HepG2 (cell line): ENCODE results near the gene ACTR10. TPM values are rescaled to one million over a fixed set of nuclear protein-coding genes. Genes with fewer than 3 reads are reported as not detected.

Experiments
- ARNT ChIP-seq: fragments of 450-650 bp; IDR thresholded peaks from 2 replicates; pipeline ENCODE4 v1.6.1; 2017
- FOXK1 ChIP-seq: sonication (generic); formaldehyde crosslinking; IDR thresholded peaks from 2 replicates; pipeline ENCODE4 v1.4.0; 2020; ENCODE audit warnings: low read depth, missing genetic modification reagents, borderline replicate concordance
- HOXA5 ChIP-seq: sonication (generic); formaldehyde crosslinking; IDR thresholded peaks from 2 replicates; pipeline ENCODE4 v1.4.0; 2020; ENCODE audit warnings: missing genetic modification reagents
- MAFG ChIP-seq: sonication (generic); formaldehyde crosslinking; IDR thresholded peaks from 2 replicates; pipeline ENCODE4 v1.5.1; 2020; ENCODE audit warnings: mild to moderate bottlenecking, missing genetic modification reagents
- MXD4 ChIP-seq: IDR thresholded peaks from 2 replicates; pipeline ENCODE4 v1.6.1; 2016; ENCODE audit warnings: mild to moderate bottlenecking, missing biosample characterization, missing genetic modification reagents
- NFRKB ChIP-seq: fragments of 450-650 bp; IDR thresholded peaks from 2 replicates; pipeline ENCODE4 v1.6.1; 2017
- ZC3H4 ChIP-seq: sonication (generic); formaldehyde crosslinking; IDR thresholded peaks from 2 replicates; pipeline ENCODE4 v1.4.0; 2020; ENCODE audit warnings: missing genetic modification reagents, borderline replicate concordance
- ZNF205 ChIP-seq: IDR thresholded peaks from 2 replicates; pipeline ENCODE4 v1.6.1; 2018; ENCODE audit warnings: missing biosample characterization, missing genetic modification reagents
- ZNF33A ChIP-seq: sonication (generic); formaldehyde crosslinking; IDR thresholded peaks from 2 replicates; pipeline ENCODE4 v1.5.1; 2020; ENCODE audit warnings: missing genetic modification reagents, mild to moderate bottlenecking, moderate library complexity, borderline replicate concordance
- ZNF570 ChIP-seq: sonication (generic); formaldehyde crosslinking; IDR thresholded peaks from 2 replicates; pipeline ENCODE4 v1.4.0; 2020; ENCODE audit warnings: mild to moderate bottlenecking, missing genetic modification reagents, borderline replicate concordance
- polyA plus RNA-seq, 8 experiments: library from polyadenylated mRNA; depleted of rRNA in 3 of 8; stranded (reverse) in 7 of 8; unstranded in 1 of 8; fragments of >200 nt; fragmentation: Illumina TruSeq in 4 of 8; extraction: Trizol in 4 of 8; gene quantifications; 2 replicates each; pipeline versions ENCODE4 v1.2.1 to v1.2.3, GENCODE V29; 2011 to 2016; ENCODE audit warnings: low read depth in 4 of 8, missing spikeins in 1 of 8, mixed read lengths in 1 of 8; ENCODE audit not compliant: insufficient read depth in 1 of 8
- total RNA-seq, 5 experiments: library from RNA; depleted of rRNA; stranded (reverse); fragments of >200 nt; fragmentation: Illumina TruSeq; extraction: Trizol; gene quantifications; 2 replicates each; pipeline ENCODE4 v1.2.3, GENCODE V29; 2016; ENCODE audit warnings: low read depth in 1 of 5
- TF ChIP-seq, protein P1 (sequence below): sonication (generic); formaldehyde crosslinking; IDR thresholded peaks from 2 replicates; pipeline ENCODE4 v1.4.0; 2020; ENCODE audit warnings: mild to moderate bottlenecking, missing genetic modification reagents, borderline replicate concordance
- TF ChIP-seq, protein P2 (sequence below): sonication (generic); formaldehyde crosslinking; IDR thresholded peaks from 2 replicates; pipeline ENCODE4 v1.5.0; 2020; ENCODE audit warnings: missing genetic modification reagents
- TF ChIP-seq, protein P3 (sequence below): fragments of 450-650 bp; IDR thresholded peaks from 2 replicates; pipeline ENCODE4 v1.6.1; 2016
- TF ChIP-seq, protein P4 (sequence below): IDR thresholded peaks from 2 replicates; pipeline ENCODE4 v1.6.1; 2016
- TF ChIP-seq, protein P5 (sequence below): sonication (generic); formaldehyde crosslinking; IDR thresholded peaks from 2 replicates; pipeline ENCODE4 v1.8.0; 2022; ENCODE audit warnings: mild to moderate bottlenecking, missing genetic modification reagents, moderate library complexity
- TF ChIP-seq, protein P6 (sequence below): IDR thresholded peaks from 2 replicates; pipeline ENCODE4 v1.6.1; 2018; ENCODE audit warnings: missing genetic modification reagents, mild to moderate bottlenecking, missing compliant biosample characterization

The ACTR10 gene
- total and polyA plus RNA-seq, 2 of the 13 experiments (the other 11 are each of a cell fraction or from before 2014, with no cell fraction given): 30.0 to 41.3 TPM

DNA sequence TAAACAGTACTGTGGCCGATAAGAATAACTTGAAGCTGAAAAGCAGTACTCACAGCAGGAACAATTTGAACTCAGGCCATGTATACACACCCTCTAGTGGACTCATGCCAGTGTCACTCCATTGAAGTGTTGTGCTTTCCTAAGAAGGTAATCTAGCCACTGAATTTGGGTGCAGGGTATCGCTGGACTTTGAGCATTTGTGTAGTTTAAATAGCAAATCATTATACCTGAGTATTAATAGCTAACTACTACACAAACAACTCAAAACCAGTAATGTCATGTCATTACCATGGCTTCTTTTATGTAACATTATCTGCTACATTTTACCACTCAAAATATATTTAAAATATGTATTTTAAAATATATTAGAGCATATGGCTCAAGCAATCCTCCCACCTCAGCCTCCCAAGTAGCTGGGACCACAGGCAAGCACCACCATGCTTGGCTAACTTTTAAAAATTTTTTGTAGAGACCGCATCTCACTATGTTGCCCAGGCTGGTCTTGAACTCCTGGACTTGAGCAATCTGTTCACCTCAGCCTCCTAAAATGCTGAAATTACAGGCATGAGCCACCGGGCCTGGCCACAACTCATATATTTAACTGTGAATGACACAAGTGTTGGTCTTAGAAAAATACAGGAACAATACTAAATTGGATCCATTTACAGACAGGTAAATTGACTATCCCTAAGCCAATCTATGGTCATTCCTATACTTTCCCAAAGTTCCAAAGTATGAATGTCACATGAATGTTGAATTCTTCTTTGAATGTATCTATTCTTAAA, 72.8 kb downstream of the ACTR10 start (continued):
- TF ChIP-seq, protein P1, sequence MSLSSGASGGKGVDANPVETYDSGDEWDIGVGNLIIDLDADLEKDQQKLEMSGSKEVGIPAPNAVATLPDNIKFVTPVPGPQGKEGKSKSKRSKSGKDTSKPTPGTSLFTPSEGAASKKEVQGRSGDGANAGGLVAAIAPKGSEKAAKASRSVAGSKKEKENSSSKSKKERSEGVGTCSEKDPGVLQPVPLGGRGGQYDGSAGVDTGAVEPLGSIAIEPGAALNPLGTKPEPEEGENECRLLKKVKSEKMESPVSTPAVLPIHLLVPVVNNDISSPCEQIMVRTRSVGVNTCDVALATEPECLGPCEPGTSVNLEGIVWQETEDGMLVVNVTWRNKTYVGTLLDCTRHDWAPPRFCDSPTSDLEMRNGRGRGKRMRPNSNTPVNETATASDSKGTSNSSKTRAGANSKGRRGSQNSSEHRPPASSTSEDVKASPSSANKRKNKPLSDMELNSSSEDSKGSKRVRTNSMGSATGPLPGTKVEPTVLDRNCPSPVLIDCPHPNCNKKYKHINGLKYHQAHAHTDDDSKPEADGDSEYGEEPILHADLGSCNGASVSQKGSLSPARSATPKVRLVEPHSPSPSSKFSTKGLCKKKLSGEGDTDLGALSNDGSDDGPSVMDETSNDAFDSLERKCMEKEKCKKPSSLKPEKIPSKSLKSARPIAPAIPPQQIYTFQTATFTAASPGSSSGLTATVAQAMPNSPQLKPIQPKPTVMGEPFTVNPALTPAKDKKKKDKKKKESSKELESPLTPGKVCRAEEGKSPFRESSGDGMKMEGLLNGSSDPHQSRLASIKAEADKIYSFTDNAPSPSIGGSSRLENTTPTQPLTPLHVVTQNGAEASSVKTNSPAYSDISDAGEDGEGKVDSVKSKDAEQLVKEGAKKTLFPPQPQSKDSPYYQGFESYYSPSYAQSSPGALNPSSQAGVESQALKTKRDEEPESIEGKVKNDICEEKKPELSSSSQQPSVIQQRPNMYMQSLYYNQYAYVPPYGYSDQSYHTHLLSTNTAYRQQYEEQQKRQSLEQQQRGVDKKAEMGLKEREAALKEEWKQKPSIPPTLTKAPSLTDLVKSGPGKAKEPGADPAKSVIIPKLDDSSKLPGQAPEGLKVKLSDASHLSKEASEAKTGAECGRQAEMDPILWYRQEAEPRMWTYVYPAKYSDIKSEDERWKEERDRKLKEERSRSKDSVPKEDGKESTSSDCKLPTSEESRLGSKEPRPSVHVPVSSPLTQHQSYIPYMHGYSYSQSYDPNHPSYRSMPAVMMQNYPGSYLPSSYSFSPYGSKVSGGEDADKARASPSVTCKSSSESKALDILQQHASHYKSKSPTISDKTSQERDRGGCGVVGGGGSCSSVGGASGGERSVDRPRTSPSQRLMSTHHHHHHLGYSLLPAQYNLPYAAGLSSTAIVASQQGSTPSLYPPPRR (CRISPR knock-in tag): peak; percentile 49; the same call in 1 of the 2 replicates
- no peak for TF ChIP-seq HOXA5
- TF ChIP-seq, protein P2, sequence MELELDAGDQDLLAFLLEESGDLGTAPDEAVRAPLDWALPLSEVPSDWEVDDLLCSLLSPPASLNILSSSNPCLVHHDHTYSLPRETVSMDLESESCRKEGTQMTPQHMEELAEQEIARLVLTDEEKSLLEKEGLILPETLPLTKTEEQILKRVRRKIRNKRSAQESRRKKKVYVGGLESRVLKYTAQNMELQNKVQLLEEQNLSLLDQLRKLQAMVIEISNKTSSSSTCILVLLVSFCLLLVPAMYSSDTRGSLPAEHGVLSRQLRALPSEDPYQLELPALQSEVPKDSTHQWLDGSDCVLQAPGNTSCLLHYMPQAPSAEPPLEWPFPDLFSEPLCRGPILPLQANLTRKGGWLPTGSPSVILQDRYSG (CRISPR knock-in tag): no peak
- TF ChIP-seq FOXK1 (CRISPR knock-in tag): peak; percentile 78; the same call in 1 of the 2 replicates
- no peak for TF ChIP-seq ZNF33A (CRISPR knock-in tag)
- TF ChIP-seq, protein P3, sequence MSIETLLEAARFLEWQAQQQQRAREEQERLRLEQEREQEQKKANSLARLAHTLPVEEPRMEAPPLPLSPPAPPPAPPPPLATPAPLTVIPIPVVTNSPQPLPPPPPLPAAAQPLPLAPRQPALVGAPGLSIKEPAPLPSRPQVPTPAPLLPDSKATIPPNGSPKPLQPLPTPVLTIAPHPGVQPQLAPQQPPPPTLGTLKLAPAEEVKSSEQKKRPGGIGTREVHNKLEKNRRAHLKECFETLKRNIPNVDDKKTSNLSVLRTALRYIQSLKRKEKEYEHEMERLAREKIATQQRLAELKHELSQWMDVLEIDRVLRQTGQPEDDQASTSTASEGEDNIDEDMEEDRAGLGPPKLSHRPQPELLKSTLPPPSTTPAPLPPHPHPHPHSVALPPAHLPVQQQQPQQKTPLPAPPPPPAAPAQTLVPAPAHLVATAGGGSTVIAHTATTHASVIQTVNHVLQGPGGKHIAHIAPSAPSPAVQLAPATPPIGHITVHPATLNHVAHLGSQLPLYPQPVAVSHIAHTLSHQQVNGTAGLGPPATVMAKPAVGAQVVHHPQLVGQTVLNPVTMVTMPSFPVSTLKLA: no peak
- TF ChIP-seq ARNT: no peak
- TF ChIP-seq ZNF205 (CRISPR knock-in tag): no peak
- TF ChIP-seq MAFG (CRISPR knock-in tag): no peak
- TF ChIP-seq, protein P4, sequence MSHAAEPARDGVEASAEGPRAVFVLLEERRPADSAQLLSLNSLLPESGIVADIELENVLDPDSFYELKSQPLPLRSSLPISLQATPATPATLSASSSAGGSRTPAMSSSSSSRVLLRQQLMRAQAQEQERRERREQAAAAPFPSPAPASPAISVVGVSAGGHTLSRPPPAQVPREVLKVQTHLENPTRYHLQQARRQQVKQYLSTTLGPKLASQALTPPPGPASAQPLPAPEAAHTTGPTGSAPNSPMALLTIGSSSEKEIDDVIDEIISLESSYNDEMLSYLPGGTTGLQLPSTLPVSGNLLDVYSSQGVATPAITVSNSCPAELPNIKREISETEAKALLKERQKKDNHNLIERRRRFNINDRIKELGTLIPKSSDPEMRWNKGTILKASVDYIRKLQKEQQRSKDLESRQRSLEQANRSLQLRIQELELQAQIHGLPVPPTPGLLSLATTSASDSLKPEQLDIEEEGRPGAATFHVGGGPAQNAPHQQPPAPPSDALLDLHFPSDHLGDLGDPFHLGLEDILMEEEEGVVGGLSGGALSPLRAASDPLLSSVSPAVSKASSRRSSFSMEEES (CRISPR knock-in tag): peak; percentile 54; the same call in 1 of the 2 replicates
- no peak for TF ChIP-seq MXD4 (CRISPR knock-in tag)
- TF ChIP-seq ZNF570 (CRISPR knock-in tag): no peak
- TF ChIP-seq NFRKB: no peak
- TF ChIP-seq ZC3H4 (CRISPR knock-in tag): no peak
- TF ChIP-seq, protein P5, sequence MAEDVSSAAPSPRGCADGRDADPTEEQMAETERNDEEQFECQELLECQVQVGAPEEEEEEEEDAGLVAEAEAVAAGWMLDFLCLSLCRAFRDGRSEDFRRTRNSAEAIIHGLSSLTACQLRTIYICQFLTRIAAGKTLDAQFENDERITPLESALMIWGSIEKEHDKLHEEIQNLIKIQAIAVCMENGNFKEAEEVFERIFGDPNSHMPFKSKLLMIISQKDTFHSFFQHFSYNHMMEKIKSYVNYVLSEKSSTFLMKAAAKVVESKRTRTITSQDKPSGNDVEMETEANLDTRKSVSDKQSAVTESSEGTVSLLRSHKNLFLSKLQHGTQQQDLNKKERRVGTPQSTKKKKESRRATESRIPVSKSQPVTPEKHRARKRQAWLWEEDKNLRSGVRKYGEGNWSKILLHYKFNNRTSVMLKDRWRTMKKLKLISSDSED (CRISPR knock-in tag): no peak
- TF ChIP-seq, protein P6, sequence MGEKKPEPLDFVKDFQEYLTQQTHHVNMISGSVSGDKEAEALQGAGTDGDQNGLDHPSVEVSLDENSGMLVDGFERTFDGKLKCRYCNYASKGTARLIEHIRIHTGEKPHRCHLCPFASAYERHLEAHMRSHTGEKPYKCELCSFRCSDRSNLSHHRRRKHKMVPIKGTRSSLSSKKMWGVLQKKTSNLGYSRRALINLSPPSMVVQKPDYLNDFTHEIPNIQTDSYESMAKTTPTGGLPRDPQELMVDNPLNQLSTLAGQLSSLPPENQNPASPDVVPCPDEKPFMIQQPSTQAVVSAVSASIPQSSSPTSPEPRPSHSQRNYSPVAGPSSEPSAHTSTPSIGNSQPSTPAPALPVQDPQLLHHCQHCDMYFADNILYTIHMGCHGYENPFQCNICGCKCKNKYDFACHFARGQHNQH: peak; percentile 72; the same call in 1 of the 2 replicates
